BJ (cell line): ENCODE measurements around the gene BMP10. TPM values are rescaled to one million over a fixed set of nuclear protein-coding genes. Genes with fewer than 3 reads are reported as not detected.

Source experiments
- CTCF ChIA-PET: fragments of 350-600 bp; formaldehyde crosslinking; extraction: SDS; loops from one replicate; lab custom pipeline; 2021; ENCODE audit warnings: antibody characterized with exemption, inconsistent platforms; lab: Yijun Ruan, JAX
- POLR2A ChIA-PET: fragments of 300-600 bp; sonication (Branson Sonifier 250); formaldehyde crosslinking; extraction: SDS; loops from one replicate; lab custom pipeline; 2021; ENCODE audit warnings: antibody characterized with exemption; lab: Charles Lee
- DNase-seq: peaks from one replicate; pipeline ENCODE4 v3.0.0-alpha.2; 2011; ENCODE audit warnings: low read depth
- H3K27me3 ChIP-seq: 2 replicates; pipeline ENCODE4 v1.6.0; 2011; ENCODE audit warnings: low read length; ENCODE audit not compliant: control insufficient read depth, insufficient read depth
- H3K36me3 ChIP-seq: 2 replicates; pipeline ENCODE4 v1.5.1; 2011; ENCODE audit warnings: low read length; ENCODE audit not compliant: control insufficient read depth, insufficient read depth
- H3K4me3 ChIP-seq: 2 replicates; pipeline ENCODE4 v1.5.1; 2011; ENCODE audit warnings: low read depth, mild to moderate bottlenecking, control low read depth, low read length
- polyA plus RNA-seq: library from polyadenylated mRNA; depleted of rRNA; stranded (reverse); fragments of >200 nt; gene quantifications from 2 replicates; pipeline ENCODE4 v1.2.3, GENCODE V29; 2011
- TF ChIP-seq, protein P1 (sequence below): IDR thresholded peaks from 2 replicates; pipeline ENCODE4 v1.5.1; 2011; ENCODE audit warnings: low read depth, mild to moderate bottlenecking, control low read depth, inconsistent platforms, low read length, moderate library complexity; ENCODE audit not compliant: insufficient read depth

BMP10 gene
- polyA plus RNA-seq, 1 experiment, result not detected

DNA sequence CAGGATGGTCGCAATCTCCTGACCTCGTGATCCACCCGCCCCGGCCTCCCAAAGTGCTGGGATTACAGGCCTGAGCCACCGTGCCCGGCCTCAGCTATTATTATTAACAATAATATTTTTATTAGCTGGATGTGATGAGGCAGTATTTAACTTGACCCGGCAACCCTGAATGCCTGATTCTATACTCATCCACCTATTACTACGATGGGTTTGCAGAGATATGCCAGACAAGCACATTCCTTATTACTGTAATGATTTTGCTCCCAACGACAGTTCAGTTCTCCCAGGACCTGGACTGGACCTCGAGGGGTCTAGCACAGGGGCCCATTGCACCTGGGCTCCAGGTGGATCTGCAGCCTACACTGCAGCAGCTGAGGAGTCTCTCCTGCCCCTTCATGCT lies 32.6 kb downstream of the BMP10 start:
- TF ChIP-seq, protein P1, sequence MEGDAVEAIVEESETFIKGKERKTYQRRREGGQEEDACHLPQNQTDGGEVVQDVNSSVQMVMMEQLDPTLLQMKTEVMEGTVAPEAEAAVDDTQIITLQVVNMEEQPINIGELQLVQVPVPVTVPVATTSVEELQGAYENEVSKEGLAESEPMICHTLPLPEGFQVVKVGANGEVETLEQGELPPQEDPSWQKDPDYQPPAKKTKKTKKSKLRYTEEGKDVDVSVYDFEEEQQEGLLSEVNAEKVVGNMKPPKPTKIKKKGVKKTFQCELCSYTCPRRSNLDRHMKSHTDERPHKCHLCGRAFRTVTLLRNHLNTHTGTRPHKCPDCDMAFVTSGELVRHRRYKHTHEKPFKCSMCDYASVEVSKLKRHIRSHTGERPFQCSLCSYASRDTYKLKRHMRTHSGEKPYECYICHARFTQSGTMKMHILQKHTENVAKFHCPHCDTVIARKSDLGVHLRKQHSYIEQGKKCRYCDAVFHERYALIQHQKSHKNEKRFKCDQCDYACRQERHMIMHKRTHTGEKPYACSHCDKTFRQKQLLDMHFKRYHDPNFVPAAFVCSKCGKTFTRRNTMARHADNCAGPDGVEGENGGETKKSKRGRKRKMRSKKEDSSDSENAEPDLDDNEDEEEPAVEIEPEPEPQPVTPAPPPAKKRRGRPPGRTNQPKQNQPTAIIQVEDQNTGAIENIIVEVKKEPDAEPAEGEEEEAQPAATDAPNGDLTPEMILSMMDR, result no peak
- no peak for DNase-seq
- Histone ChIP-seq H3K36me3 (no peaks in the 10 kb centered on the region), H3K27me3 (no peaks in the 10 kb centered on the region; the same call in 1 of the 2 replicates), H3K4me3 (no peak overlapping the region)
- CTCF ChIA-PET, result interaction anchor here (0.7 to 2.3 kb wide), 22 partner anchors 9 to 90 kb away, joined by 3 to 13 read pairs (median 4); no protein-coding TSS in a partner anchor
- POLR2A ChIA-PET, result interaction anchor here (0.7 kb wide), 1 partner anchor 38 kb away, joined by 3 read pairs; no protein-coding TSS in a partner anchor

DNA sequence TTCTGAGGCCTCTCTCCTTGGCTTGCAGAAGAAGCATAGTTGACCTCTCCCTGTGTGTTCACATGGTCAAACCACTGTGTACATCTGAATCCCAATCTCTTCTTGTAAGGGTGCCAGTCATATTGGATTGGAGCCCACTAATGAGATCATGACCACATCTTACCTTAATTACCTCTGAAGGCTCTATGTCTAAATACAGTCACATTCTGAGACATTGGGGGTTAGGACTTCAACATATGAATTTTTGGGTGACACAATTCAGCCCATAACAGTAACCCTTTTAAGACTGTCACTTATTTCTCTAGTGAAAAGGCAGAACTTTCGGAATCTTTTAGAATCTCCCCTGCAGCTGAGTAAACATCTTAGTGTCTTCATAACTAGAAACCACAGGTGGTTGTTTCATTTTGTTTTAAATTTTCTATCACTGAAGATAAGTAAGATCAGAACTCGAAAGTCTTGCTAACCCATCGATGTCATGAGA lies 33.3 kb downstream of the BMP10 start:
- no peaks in the 10 kb centered on the region for H3K36me3 ChIP-seq
- no peak overlapping the region for H3K4me3 ChIP-seq
- TF ChIP-seq, protein P1, result no peak
- DNase-seq, result no peak
- POLR2A ChIA-PET, result no interaction called here
- CTCF ChIA-PET, result interaction anchor here (0.8 to 2.3 kb wide), 12 partner anchors 8 to 89 kb away, joined by 3 to 13 read pairs (median 4); no protein-coding TSS in a partner anchor
- H3K27me3 ChIP-seq, result no peaks in the 10 kb centered on the region

DNA sequence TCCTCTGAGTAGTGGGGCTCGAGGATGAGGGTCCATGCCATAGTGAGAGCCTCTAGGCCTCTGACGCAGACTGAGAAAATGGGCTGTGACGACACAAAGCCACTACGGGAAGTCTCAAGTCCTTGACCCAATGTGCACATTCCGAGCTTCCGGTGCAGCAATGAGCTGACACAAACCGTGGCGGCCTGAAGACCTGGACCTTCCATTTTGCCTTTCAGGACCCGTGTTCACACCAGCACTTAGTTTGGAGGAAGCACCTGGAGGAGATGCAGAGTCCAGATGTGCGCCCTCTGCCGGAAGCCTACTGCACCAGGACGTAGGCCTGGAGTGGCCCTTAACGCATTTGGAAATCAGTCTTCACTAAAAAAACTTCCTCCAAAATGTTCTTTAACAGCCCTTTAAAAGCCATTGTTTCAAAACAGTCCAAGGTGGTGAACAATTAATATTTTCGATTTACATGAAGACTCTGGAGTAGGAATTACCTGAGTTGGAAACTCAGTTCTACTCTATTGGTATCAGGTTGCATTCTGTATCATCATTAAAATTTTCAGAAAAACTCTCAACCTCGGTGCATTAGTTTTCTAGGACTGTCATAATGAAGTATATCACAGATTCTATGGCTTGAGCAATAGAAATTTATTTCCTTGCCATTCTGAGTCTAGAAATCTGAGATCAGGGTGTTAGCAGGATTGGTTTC lies 33.9 kb downstream of the BMP10 start:
- Histone ChIP-seq H3K36me3 (no peaks in the 10 kb centered on the region), H3K4me3 (no peak overlapping the region), H3K27me3 (no peaks in the 10 kb centered on the region)
- ChIA-PET CTCF (interaction anchor here (1.3 to 2.2 kb wide), 5 partner anchors 14 to 128 kb away, joined by 3 to 9 read pairs (median 4); no protein-coding TSS in a partner anchor), POLR2A (no interaction called here)
- DNase-seq, result no peak
- TF ChIP-seq, protein P1, result peak; percentile 47

DNA sequence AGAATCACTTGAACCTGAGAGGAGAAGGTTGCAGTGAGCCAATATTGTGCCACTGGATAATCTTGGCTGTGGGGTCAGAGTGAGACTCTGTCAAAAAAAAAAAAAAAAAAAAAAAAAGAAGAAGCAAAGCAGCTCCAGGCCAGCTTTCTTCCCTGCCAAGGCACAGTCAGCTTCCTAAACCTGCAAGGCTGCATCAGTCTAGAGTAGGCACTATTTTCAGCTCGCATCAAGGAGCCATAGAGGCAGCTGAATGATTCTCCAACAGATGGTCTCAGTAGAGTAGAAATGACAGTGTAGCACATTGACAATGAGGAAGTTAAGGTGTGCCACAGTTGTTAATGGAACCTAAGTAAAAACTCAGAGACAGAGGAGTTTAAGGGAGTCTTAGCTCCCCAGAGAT lies 35.6 kb downstream of the BMP10 start:
- no peaks in the 10 kb centered on the region for H3K27me3 ChIP-seq
- no peak for DNase-seq
- no peaks in the 10 kb centered on the region for H3K36me3 ChIP-seq
- POLR2A ChIA-PET, result interaction anchor here (0.6 kb wide), 1 partner anchor 469 kb away, joined by 3 read pairs; no protein-coding TSS in a partner anchor
- CTCF ChIA-PET, result interaction anchor here (0.6 to 1.7 kb wide), 5 partner anchors 68 to 711 kb away, joined by 3 read pairs; no protein-coding TSS in a partner anchor
- TF ChIP-seq, protein P1, result no peak
- no peak overlapping the region for H3K4me3 ChIP-seq

DNA sequence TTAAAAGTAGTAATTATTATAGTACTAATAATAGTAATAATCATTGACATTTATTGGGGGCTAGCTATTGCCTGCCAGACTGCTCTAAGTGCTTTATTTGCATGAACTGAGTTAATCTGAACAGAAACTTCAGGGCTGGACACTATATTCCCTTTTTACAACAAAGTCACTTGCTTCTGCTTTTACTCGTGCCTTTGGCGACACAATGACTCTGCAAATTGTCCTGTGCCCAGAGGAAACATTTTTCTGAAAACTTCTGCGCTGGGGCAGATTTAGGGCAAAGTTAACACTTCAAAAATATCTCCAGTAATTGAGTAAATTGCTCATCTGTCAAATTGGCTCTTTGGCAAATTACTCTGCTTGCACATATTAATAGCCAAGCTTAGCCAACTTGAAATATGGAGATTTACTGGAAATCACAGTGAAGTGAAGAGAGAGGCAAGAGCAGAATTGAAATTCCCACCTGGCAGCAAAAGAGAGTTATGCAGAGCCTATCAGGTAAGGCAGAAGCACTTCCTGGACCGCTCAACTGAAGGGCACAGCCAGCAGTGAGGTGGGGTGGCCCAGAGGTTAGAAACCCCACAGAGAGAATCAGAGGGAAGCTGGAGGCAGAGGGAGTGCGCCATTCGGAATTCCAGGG lies 36.3 kb downstream of the BMP10 start:
- no peak for DNase-seq
- CTCF ChIA-PET, result interaction anchor here (0.6 to 1.7 kb wide), 5 partner anchors 21 to 710 kb away, joined by 3 read pairs; no protein-coding TSS in a partner anchor
- Histone ChIP-seq H3K4me3 (no peak overlapping the region), H3K36me3 (no peaks in the 10 kb centered on the region), H3K27me3 (no peaks in the 10 kb centered on the region)
- POLR2A ChIA-PET, result no interaction called here
- TF ChIP-seq, protein P1, result no peak
